CD14-positive monocyte (primary cell): Measurements from ENCODE around the gene DPYSL3. TPM values are rescaled to one million over a fixed set of nuclear protein-coding genes. Genes with fewer than 3 reads are reported as not detected.

Experiments used
- DNase-seq, 3 donors: peaks; one replicate each; pipeline ENCODE4 v3.0.0-alpha.2; 2011 to 2022
- H2AFZ ChIP-seq: 2 replicates; pipeline ENCODE4 v1.6.0; 2012; ENCODE audit warnings: mild to moderate bottlenecking, low read depth, low read length, inconsistent platforms; ENCODE audit not compliant: insufficient read depth, poor library complexity, severe bottlenecking
- H3K27ac ChIP-seq, 2 donors: 1 replicate in 1 of 2; 2 replicates in 1 of 2; pipeline ENCODE4 v1.5.1; 2012 to 2013; ENCODE audit warnings: low read length in 2 of 2, control low read depth in 1 of 2, inconsistent platforms in 1 of 2, low read depth in 1 of 2, mild to moderate bottlenecking in 1 of 2
- H3K27me3 ChIP-seq, 2 donors: one replicate each; pipeline versions ENCODE4 v1.6.0 to v1.6.1; 2011 to 2013; ENCODE audit warnings: low read length in 2 of 2; ENCODE audit not compliant: control insufficient read depth in 2 of 2, insufficient read depth in 2 of 2
- H3K36me3 ChIP-seq, 2 donors: replicated peaks in 1 of 2; 1 replicate in 1 of 2; 2 replicates in 1 of 2; pipeline versions ENCODE4 v1.5.1 to v1.6.1; 2012 to 2013; ENCODE audit warnings: low read length in 2 of 2, control low read depth in 1 of 2, inconsistent platforms in 1 of 2, mild to moderate bottlenecking in 1 of 2; ENCODE audit not compliant: insufficient read depth in 2 of 2, control insufficient read depth in 1 of 2
- H3K4me1 ChIP-seq, 2 donors: 1 replicate in 1 of 2; 2 replicates in 1 of 2; pipeline versions ENCODE4 v1.5.1 to v1.6.1; 2012 to 2013; ENCODE audit warnings: low read length in 2 of 2, control low read depth in 1 of 2, inconsistent platforms in 1 of 2, mild to moderate bottlenecking in 1 of 2, moderate library complexity in 1 of 2; ENCODE audit not compliant: insufficient read depth in 2 of 2, control insufficient read depth in 1 of 2
- H3K4me2 ChIP-seq: replicated peaks from 2 replicates; pipeline ENCODE3; 2012; ENCODE audit warnings: low read length, moderate library complexity, mild to moderate bottlenecking; ENCODE audit not compliant: poor library complexity, severe bottlenecking; ENCODE audit errors: extremely low read depth
- H3K4me3 ChIP-seq, 3 experiments: fragments of 200-600 bp in 1 of 3; sonication (generic) in 1 of 3; replicated peaks in 1 of 3; 1 replicate in 2 of 3; 2 replicates in 1 of 3; pipeline ENCODE4 v1.5.1; 2011 to 2013; ENCODE audit warnings: low read length in 3 of 3, mild to moderate bottlenecking in 3 of 3, control low read depth in 2 of 3, low read depth in 2 of 3, inconsistent platforms in 1 of 3, moderate library complexity in 1 of 3
- H3K79me2 ChIP-seq: 2 replicates; pipeline ENCODE4 v1.6.0; 2012; ENCODE audit warnings: mild to moderate bottlenecking, control low read depth, inconsistent platforms, low read length, moderate library complexity; ENCODE audit not compliant: insufficient read depth
- H3K9ac ChIP-seq: 2 replicates; pipeline ENCODE4 v1.6.0; 2017; ENCODE audit warnings: low read length, mild to moderate bottlenecking; ENCODE audit not compliant: insufficient read depth, poor library complexity, severe bottlenecking
- H3K9me3 ChIP-seq, 2 donors: replicated peaks in 1 of 2; 1 replicate in 1 of 2; 2 replicates in 1 of 2; pipeline versions ENCODE4 v1.5.1 to v1.6.1; 2012 to 2013; ENCODE audit warnings: low read length in 2 of 2, control low read depth in 1 of 2; ENCODE audit not compliant: control insufficient read depth in 1 of 2, insufficient read depth in 1 of 2
- H4K20me1 ChIP-seq: 2 replicates; pipeline ENCODE4 v1.6.0; 2012; ENCODE audit warnings: mild to moderate bottlenecking, low read length, control low read depth, moderate library complexity; ENCODE audit not compliant: insufficient read depth
- H3K27ac Mint-ChIP-seq, 7 donors: one replicate each; pipeline ENCODE4 v1.8.0; 2020; ENCODE audit warnings: mild to moderate bottlenecking in 7 of 7, mixed read lengths in 7 of 7, moderate library complexity in 6 of 7, inconsistent platforms in 2 of 7
- H3K27me3 Mint-ChIP-seq, 3 donors: one replicate each; pipeline ENCODE4 v1.8.0; 2021 to 2022; ENCODE audit warnings: low read depth in 3 of 3, mild to moderate bottlenecking in 3 of 3, mixed read lengths in 3 of 3, moderate library complexity in 3 of 3, inconsistent platforms in 1 of 3
- H3K36me3 Mint-ChIP-seq, 2 donors: one replicate each; pipeline ENCODE4 v1.8.0; 2020; ENCODE audit warnings: mixed read lengths in 2 of 2, inconsistent platforms in 1 of 2, mild to moderate bottlenecking in 1 of 2
- H3K4me1 Mint-ChIP-seq: one replicate; pipeline ENCODE4 v1.8.0; 2020; ENCODE audit warnings: mild to moderate bottlenecking, mixed read lengths
- H3K4me3 Mint-ChIP-seq, 2 donors: one replicate each; pipeline ENCODE4 v1.8.0; 2020; ENCODE audit warnings: mild to moderate bottlenecking in 2 of 2, mixed read lengths in 2 of 2, moderate library complexity in 1 of 2
- H3K9me3 Mint-ChIP-seq, 7 donors: one replicate each; pipeline ENCODE4 v1.8.0; 2020 to 2022; ENCODE audit warnings: mixed read lengths in 7 of 7, mild to moderate bottlenecking in 6 of 7, moderate library complexity in 6 of 7, inconsistent platforms in 2 of 7
- WGBS: methylation state at CpG from one replicate; pipeline ENCODE4 v1.1.5; 2013; ENCODE audit warnings: missing lambda C conversion rate; ENCODE audit not compliant: insufficient coverage; 5-methylcytosine and 5-hydroxymethylcytosine counted together
- intact Hi-C, 2 donors: fragments of 100-400 bp; cut with micrococcal nuclease; formaldehyde crosslinking; loops; one replicate each; pipeline versions ENCODE4 v1.15.0 to v1.15.1; 2023
- polyA plus RNA-seq, 3 donors: library from polyadenylated mRNA; depleted of rRNA in 1 of 3; unstranded in 2 of 3; stranded (reverse) in 1 of 3; fragments of 300-500 nt in 2 of 3; fragments of >200 nt in 1 of 3; fragmentation: Illumina TruSeq in 2 of 3; gene quantifications; 1 replicate in 2 of 3; 2 replicates in 1 of 3; pipeline ENCODE4 v1.2.3, GENCODE V29; 2012 to 2021
- TF ChIP-seq, protein P1 (sequence below): fragments of 200-600 bp; IDR thresholded peaks from one replicate; pipeline ENCODE4 v1.8.0; 2022; ENCODE audit warnings: antibody characterized with exemption, mild to moderate bottlenecking

The DPYSL3 gene
- polyA plus RNA-seq, 3 donors, result 0.05 TPM; not detected in 2

DNA sequence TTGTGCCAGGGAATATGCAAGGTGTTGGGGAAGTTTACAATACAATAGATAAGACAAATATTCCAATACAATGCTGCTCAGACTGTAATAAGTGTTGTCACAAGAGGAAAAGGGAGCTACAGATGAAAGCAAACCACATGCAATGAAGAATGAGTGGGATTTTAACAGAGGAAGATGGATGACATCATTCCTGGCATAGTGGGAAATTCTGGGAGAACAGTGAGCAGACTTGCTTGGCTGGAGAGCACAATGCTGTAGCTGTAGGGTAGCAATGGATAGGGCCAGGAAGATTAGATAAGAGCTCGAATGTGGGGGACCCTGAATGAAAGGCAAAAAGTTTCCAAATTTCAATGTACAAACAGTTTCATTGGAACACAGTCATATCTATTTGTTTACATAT is 9.5 kb upstream of the DPYSL3 start:
- Histone ChIP-seq H3K27me3 (peaks cover 0 to 5% of the 10 kb centered on the region in 2 donors), H3K27ac (no peak overlapping the region), H3K36me3 (no peaks in the 10 kb centered on the region), H3K9me3 (no peaks in the 10 kb centered on the region), H2AFZ (no peak overlapping the region), H3K79me2 (no peaks in the 10 kb centered on the region), H3K4me1 (no peaks in the 10 kb centered on the region), H3K4me3 (no peak overlapping the region), H3K4me2 (no peak overlapping the region), H4K20me1 (no peaks in the 10 kb centered on the region), H3K9ac (no peak overlapping the region)
- intact Hi-C loops, result no loop called here
- H3K9me3 Mint-ChIP-seq, result no peaks in the 10 kb centered on the region
- H3K36me3 Mint-ChIP-seq, result no peaks in the 10 kb centered on the region
- H3K27me3 Mint-ChIP-seq, result peaks cover 0 to 21% (median 4%) of the 10 kb centered on the region in 3 donors
- no CpG with 5 or more reads among the region's 1 CpG for WGBS
- no peak for DNase-seq
- TF ChIP-seq, protein P1, sequence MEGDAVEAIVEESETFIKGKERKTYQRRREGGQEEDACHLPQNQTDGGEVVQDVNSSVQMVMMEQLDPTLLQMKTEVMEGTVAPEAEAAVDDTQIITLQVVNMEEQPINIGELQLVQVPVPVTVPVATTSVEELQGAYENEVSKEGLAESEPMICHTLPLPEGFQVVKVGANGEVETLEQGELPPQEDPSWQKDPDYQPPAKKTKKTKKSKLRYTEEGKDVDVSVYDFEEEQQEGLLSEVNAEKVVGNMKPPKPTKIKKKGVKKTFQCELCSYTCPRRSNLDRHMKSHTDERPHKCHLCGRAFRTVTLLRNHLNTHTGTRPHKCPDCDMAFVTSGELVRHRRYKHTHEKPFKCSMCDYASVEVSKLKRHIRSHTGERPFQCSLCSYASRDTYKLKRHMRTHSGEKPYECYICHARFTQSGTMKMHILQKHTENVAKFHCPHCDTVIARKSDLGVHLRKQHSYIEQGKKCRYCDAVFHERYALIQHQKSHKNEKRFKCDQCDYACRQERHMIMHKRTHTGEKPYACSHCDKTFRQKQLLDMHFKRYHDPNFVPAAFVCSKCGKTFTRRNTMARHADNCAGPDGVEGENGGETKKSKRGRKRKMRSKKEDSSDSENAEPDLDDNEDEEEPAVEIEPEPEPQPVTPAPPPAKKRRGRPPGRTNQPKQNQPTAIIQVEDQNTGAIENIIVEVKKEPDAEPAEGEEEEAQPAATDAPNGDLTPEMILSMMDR, result no peak
- H3K27ac Mint-ChIP-seq, result no peak overlapping the region
- no peak overlapping the region for H3K4me3 Mint-ChIP-seq
- H3K4me1 Mint-ChIP-seq, result no peaks in the 10 kb centered on the region

- intact Hi-C loops, result no loop called here
- no peak overlapping the region for H3K9ac ChIP-seq
- H3K9me3 ChIP-seq, result no peaks in the 10 kb centered on the region
- H3K4me1 ChIP-seq, result no peaks in the 10 kb centered on the region
- Mint-ChIP-seq H3K36me3 (no peaks in the 10 kb centered on the region), H3K27ac (no peak overlapping the region), H3K9me3 (no peaks in the 10 kb centered on the region), H3K27me3 (peaks cover 0 to 20% (median 8%) of the 10 kb centered on the region in 3 donors), H3K4me1 (no peaks in the 10 kb centered on the region), H3K4me3 (no peak overlapping the region)
- peaks cover 0 to 4% of the 10 kb centered on the region in 2 donors for H3K27me3 ChIP-seq
- no CpG with 5 or more reads among the region's 1 CpG for WGBS
- no peak overlapping the region for H3K4me3 ChIP-seq
- H3K36me3 ChIP-seq, result no peaks in the 10 kb centered on the region
- H3K4me2 ChIP-seq, result no peak overlapping the region
- TF ChIP-seq, protein P1, result no peak
- H3K79me2 ChIP-seq, result no peaks in the 10 kb centered on the region
- H4K20me1 ChIP-seq, result no peaks in the 10 kb centered on the region
- no peak for DNase-seq
- no peak overlapping the region for H2AFZ ChIP-seq
- H3K27ac ChIP-seq, result no peak overlapping the region
Observed at GRCh38 chr5:147517383-147517782, 7.5 kb upstream of the DPYSL3 start.
